Measurements from ENCODE around the gene TIGD6.

Gene TIGD6

DNA sequence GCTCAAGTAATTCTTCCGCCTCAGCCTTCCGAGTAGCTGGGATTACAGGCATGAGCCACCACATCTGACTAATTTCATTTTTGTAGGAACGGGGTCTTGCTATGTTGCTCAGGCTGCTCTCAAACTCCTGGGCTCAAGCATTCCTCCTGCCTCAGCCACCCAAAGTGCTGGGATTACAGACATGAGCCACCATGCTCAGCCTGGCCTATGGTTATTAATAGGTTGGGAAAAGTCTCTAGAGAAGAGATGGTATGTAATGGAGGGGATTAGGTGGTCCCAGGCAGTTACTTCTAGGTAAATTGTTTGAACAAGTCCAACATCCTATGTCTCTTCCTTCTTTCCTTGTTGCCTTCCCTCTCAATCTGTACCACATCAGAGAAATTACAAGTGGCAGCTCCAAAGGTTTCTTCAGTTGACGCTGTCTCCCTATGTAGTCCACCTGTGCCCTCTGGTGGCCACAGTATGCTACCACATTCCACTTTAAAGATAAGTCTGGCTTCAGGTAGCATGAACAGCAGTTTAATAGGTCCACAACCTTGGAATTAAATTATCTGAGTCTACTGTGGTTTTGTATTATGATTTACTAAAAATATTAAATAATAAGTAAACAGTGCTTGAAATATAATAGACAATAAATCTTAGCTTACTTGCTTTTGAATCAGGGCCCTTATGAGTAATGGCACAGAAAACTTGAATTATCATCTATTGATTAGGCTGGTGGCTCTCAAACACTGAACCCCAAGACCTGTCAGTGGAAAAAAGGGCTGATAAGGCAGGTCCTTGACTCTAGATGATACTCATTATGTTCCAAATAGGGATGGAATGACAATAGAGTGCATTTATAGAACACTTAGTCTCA is 9.7 kb downstream of the TIGD6 start:
- H3K9me3 Mint-ChIP-seq = no peaks in the 10 kb centered on the region
- no peaks in the 10 kb centered on the region for H3K27me3 Mint-ChIP-seq (ENCODE audit: low read depth)
- H3K4me1 Mint-ChIP-seq = no peaks in the 10 kb centered on the region
- no peak overlapping the region for H3K4me3 Mint-ChIP-seq
- peak; percentile 90 to 97 (median 93) for TF ChIP-seq CTCF (IDR thresholded peaks at IDR 0.05; ENCODE audit: unreplicated experiment in 3 of 3)
- H3K36me3 Mint-ChIP-seq (ENCODE audit: low read depth) = peaks cover 8% of the 10 kb centered on the region
- no peak overlapping the region for H3K27ac Mint-ChIP-seq

DNA sequence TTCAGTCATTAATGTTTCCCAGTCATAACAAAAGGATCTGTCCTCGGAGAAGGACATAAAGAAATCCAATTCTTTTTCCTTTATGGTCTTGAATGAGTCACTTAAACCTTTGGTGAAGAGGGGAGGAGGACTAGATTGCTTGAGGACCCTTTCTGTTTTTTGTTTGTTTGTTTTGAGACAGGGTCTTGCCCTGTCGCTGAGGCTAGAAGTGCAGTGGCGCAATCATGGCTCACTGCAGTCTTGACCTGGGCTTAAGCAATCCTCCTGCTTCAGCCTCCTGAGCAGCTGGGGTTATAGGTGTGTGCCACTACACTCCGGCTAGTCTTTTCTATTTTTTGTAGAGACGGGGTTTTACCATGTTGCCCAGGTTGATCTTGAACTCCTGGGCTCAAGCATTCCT is 12.3 kb downstream of the TIGD6 start:
- Mint-ChIP-seq H3K9me3 (no peaks in the 10 kb centered on the region), H3K27ac (no peak overlapping the region), H3K4me3 (no peak overlapping the region), H3K36me3 (ENCODE audit: low read depth) (no peaks in the 10 kb centered on the region), H3K4me1 (no peaks in the 10 kb centered on the region), H3K27me3 (ENCODE audit: low read depth) (no peaks in the 10 kb centered on the region)
- no peak for TF ChIP-seq CTCF (IDR thresholded peaks at IDR 0.05; ENCODE audit: unreplicated experiment in 3 of 3)

- TF ChIP-seq CTCF (IDR thresholded peaks at IDR 0.05; ENCODE audit: unreplicated experiment in 3 of 3) = no peak
- H3K27me3 Mint-ChIP-seq (ENCODE audit: low read depth) = no peaks in the 10 kb centered on the region
- peaks cover 27% of the 10 kb centered on the region for H3K36me3 Mint-ChIP-seq (ENCODE audit: low read depth)
- H3K4me3 Mint-ChIP-seq = no peak overlapping the region
- no peak overlapping the region for H3K27ac Mint-ChIP-seq
- no peaks in the 10 kb centered on the region for H3K9me3 Mint-ChIP-seq
- no peaks in the 10 kb centered on the region for H3K4me1 Mint-ChIP-seq
Measured at GRCh38 chr5:149982505-149982904, 17.9 kb downstream of the TIGD6 start.

DNA sequence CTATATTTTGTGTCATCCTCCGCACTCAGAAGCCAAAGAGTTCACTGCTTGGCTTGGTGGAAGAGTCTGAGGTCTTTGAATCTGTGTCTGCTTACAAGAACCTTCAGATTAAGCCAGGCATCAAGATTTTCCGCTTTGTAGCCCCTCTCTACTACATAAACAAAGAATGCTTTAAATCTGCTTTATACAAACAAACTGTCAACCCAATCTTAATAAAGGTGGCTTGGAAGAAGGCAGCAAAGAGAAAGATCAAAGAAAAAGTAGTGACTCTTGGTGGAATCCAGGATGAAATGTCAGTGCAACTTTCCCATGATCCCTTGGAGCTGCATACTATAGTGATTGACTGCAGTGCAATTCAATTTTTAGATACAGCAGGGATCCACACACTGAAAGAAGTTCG is 19.2 kb downstream of the TIGD6 start:
- no peak overlapping the region for H3K27ac Mint-ChIP-seq
- no peak overlapping the region for H3K4me3 Mint-ChIP-seq
- no peaks in the 10 kb centered on the region for H3K27me3 Mint-ChIP-seq (ENCODE audit: low read depth)

DNA sequence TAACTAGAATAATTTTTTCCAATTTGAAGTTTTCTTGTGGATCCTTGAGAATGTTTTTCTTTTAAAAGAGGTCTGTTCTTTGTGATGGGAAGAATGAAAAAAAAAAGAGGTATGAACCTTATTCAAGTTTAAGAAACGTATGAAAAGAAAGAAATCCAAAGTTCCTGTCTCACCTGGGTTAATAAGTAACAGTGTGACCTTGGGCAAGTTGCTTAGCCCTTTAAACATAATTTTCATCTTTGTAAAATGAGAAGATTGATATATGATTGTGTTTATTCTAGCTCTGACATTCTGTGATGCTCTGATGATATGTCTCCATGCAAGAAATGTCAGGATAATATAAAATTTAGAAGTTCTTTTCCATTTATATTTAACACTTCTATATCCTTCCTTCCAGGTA is 20.6 kb downstream of the TIGD6 start:
- Mint-ChIP-seq H3K27me3 (ENCODE audit: low read depth) (no peaks in the 10 kb centered on the region), H3K9me3 (no peaks in the 10 kb centered on the region), H3K4me3 (no peak overlapping the region), H3K4me1 (no peaks in the 10 kb centered on the region), H3K36me3 (ENCODE audit: low read depth) (peaks cover 31% of the 10 kb centered on the region), H3K27ac (peak overlapping the region in 1 of 3 experiments; percentile 20)
- no peak for TF ChIP-seq CTCF (IDR thresholded peaks at IDR 0.05; ENCODE audit: unreplicated experiment in 3 of 3)

More for the DNA sequence above, 19.2 kb downstream of the TIGD6 start:
- TF ChIP-seq CTCF (IDR thresholded peaks at IDR 0.05; ENCODE audit: unreplicated experiment in 3 of 3) = no peak
- Mint-ChIP-seq H3K9me3 (no peaks in the 10 kb centered on the region), H3K36me3 (ENCODE audit: low read depth) (peaks cover 29% of the 10 kb centered on the region), H3K4me1 (no peaks in the 10 kb centered on the region)

DNA sequence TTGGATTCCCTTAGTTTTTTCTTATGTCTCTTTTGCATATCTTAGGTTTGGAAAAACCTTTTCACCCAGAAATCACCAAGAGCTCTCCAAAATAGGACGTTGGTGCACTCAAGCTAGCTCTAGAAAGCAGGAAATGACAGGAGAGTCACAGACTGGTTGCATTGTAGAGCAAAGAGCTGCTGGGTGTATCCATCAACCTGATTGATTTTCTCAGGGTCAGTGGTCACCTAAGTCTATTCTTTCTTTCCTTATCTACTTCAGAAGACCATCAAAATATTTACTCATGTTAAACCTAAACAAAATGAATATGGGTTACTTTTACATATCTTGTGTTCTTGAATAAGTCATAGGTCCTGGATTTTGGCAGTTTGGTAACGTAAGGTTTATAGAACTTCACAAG is 25.0 kb downstream of the TIGD6 start:
- Mint-ChIP-seq H3K27ac (no peak overlapping the region), H3K27me3 (ENCODE audit: low read depth) (no peaks in the 10 kb centered on the region), H3K4me1 (no peaks in the 10 kb centered on the region), H3K36me3 (ENCODE audit: low read depth) (peaks cover 21% of the 10 kb centered on the region), H3K9me3 (no peaks in the 10 kb centered on the region), H3K4me3 (no peak overlapping the region)
- no peak for TF ChIP-seq CTCF (IDR thresholded peaks at IDR 0.05; ENCODE audit: unreplicated experiment in 3 of 3)

Measured in nephron (organoid).